GM12878 (cell line): ENCODE results near the gene DDRGK1. TPM values are rescaled to one million over a fixed set of nuclear protein-coding genes. Genes with fewer than 3 reads are reported as not detected.

Experiments used
- ATAC-seq: fragments of 200-7000 bp; cut with Tn5 transposase; 3 replicates; pipeline ENCODE4 v1.9.1; 2020; ENCODE audit warnings: mild to moderate bottlenecking, moderate library complexity
- BruUV-seq: library from RNA; stranded (reverse); fragments of 400-500 nt; replicated peaks from 2 replicates; lab custom pipeline; 2021; lab: Mats Ljungman, UMichigan
- CTCF ChIA-PET: fragments of 300-600 bp; sonication (Branson Sonifier 250); formaldehyde crosslinking; extraction: SDS; loops from one replicate; lab custom pipeline; 2021; ENCODE audit warnings: inconsistent platforms; lab: Yijun Ruan, JAX
- POLR2A ChIA-PET: fragments of 350-600 bp; formaldehyde crosslinking; extraction: SDS; loops from one replicate; lab custom pipeline; 2021; ENCODE audit warnings: inconsistent platforms; lab: Charles Lee
- RAD21 ChIA-PET: fragments of 300-600 bp; sonication (Branson Sonifier 250); formaldehyde crosslinking; loops from one replicate; lab custom pipeline; 2023; ENCODE audit warnings: antibody characterized with exemption; ENCODE audit not compliant: unreplicated experiment; lab: Charles Lee
- SMC1A ChIA-PET: fragments of 300-600 bp; sonication (Branson Sonifier 250); formaldehyde crosslinking; loops from one replicate; lab custom pipeline; 2023; ENCODE audit not compliant: unreplicated experiment, uncharacterized antibody; lab: Charles Lee
- DNase-seq: peaks from one replicate; pipeline ENCODE4 v3.0.0-alpha.2; 2011; ENCODE audit warnings: low read depth, low spot score
- FAIRE-seq: peaks from 3 replicates; lab custom pipeline; 2011; peaks lifted over from hg19 to GRCh38; lab: Jason Lieb, UNC
- H2AFZ ChIP-seq: 2 replicates; pipeline ENCODE4 v1.6.0; 2011; ENCODE audit warnings: low read depth, low read length, control low read depth; ENCODE audit not compliant: control insufficient read depth
- H3K27ac ChIP-seq: 2 replicates; pipeline ENCODE4 v1.5.1; 2011; ENCODE audit warnings: control low read depth; ENCODE audit not compliant: control insufficient read depth, insufficient read depth
- H3K27me3 ChIP-seq, 2 experiments: replicated peaks in 1 of 2; 2 replicates each; pipeline versions ENCODE4 v1.6.0 to v1.6.1; 2011; ENCODE audit warnings: low read length in 1 of 2; ENCODE audit not compliant: control insufficient read depth in 2 of 2, insufficient read depth in 2 of 2
- H3K36me3 ChIP-seq, 2 experiments: 2 replicates each; pipeline ENCODE4 v1.5.1; 2011; ENCODE audit warnings: low read length in 1 of 2; ENCODE audit not compliant: control insufficient read depth in 2 of 2, insufficient read depth in 2 of 2
- H3K4me1 ChIP-seq: 2 replicates; pipeline ENCODE4 v1.6.1; 2011; ENCODE audit warnings: mild to moderate bottlenecking, low read length, moderate library complexity, mixed read lengths; ENCODE audit not compliant: control insufficient read depth, insufficient read depth
- H3K4me2 ChIP-seq: 2 replicates; pipeline ENCODE4 v1.6.0; 2011; ENCODE audit warnings: control low read depth; ENCODE audit not compliant: control insufficient read depth, insufficient read depth
- H3K4me3 ChIP-seq: fragments of 200-600 bp; sonication (generic); 2 replicates; pipeline ENCODE4 v1.5.1; 2016
- H3K79me2 ChIP-seq: 2 replicates; pipeline ENCODE4 v1.6.0; 2011; ENCODE audit warnings: low read length; ENCODE audit not compliant: control insufficient read depth, insufficient read depth
- H3K9ac ChIP-seq: 2 replicates; pipeline ENCODE4 v1.8.0; 2011; ENCODE audit warnings: low read length, control low read depth, mixed read lengths; ENCODE audit not compliant: control insufficient read depth, insufficient read depth
- H3K9me3 ChIP-seq: replicated peaks from 3 replicates; pipeline ENCODE4 v1.5.1; 2011; ENCODE audit warnings: mild to moderate bottlenecking, low read length; ENCODE audit not compliant: control insufficient read depth, insufficient read depth
- H4K20me1 ChIP-seq: 2 replicates; pipeline ENCODE4 v1.6.0; 2011; ENCODE audit not compliant: control insufficient read depth, insufficient read depth
- BACH1 ChIP-seq: fragments of 450-650 bp; IDR thresholded peaks from 2 replicates; pipeline ENCODE4 v1.6.1; 2017; ENCODE audit warnings: mild to moderate bottlenecking, borderline replicate concordance
- BHLHE40 ChIP-seq, 2 experiments: fragments of 450-650 bp in 1 of 2; IDR thresholded peaks; 2 replicates each; pipeline ENCODE4 v1.6.1; 2011 to 2017; ENCODE audit warnings: low read depth in 2 of 2, borderline replicate concordance in 1 of 2, improper control_type of control experiment in 1 of 2, low read length in 1 of 2, mild to moderate bottlenecking in 1 of 2
- CBX5 ChIP-seq: sonication (generic); IDR thresholded peaks from 2 replicates; pipeline ENCODE4 v1.6.1; 2016; ENCODE audit warnings: low read depth, moderate library complexity, mild to moderate bottlenecking, inconsistent platforms
- CHD4 ChIP-seq: fragments of 200-600 bp; sonication (generic); IDR thresholded peaks from 2 replicates; pipeline ENCODE4 v1.6.1; 2016; ENCODE audit warnings: mild to moderate bottlenecking
- E2F8 ChIP-seq: fragments of 450-650 bp; IDR thresholded peaks from 2 replicates; pipeline ENCODE4 v1.6.1; 2018; ENCODE audit warnings: mild to moderate bottlenecking, low read depth, moderate library complexity; ENCODE audit not compliant: partially characterized antibody
- IRF5 ChIP-seq: fragments of 450-650 bp; IDR thresholded peaks from 2 replicates; pipeline ENCODE4 v1.6.1; 2017; ENCODE audit warnings: borderline replicate concordance
- NKRF ChIP-seq: fragments of 450-650 bp; conservative IDR thresholded peaks from 2 replicates; pipeline ENCODE4 v1.6.1; 2017; ENCODE audit warnings: mild to moderate bottlenecking, moderate library complexity
- NR2F1 ChIP-seq: fragments of 450-650 bp; conservative IDR thresholded peaks from 2 replicates; pipeline ENCODE4 v1.6.1; 2017; ENCODE audit warnings: mild to moderate bottlenecking
- NRF1 ChIP-seq: conservative IDR thresholded peaks from 2 replicates; pipeline ENCODE4 v1.6.1; 2011; ENCODE audit warnings: mild to moderate bottlenecking, low read depth, low read length, improper control_type of control experiment
- PML ChIP-seq: IDR thresholded peaks from 2 replicates; pipeline ENCODE4 v1.6.1; 2012; ENCODE audit warnings: low read length, inconsistent platforms
- POLR2AphosphoS5 ChIP-seq: IDR thresholded peaks from 2 replicates; pipeline ENCODE4 v1.6.1; 2011; ENCODE audit warnings: mild to moderate bottlenecking, low read length, inconsistent platforms
- RAD21 ChIP-seq: IDR thresholded peaks from 2 replicates; pipeline ENCODE4 v1.6.1; 2011; ENCODE audit warnings: mild to moderate bottlenecking, low read depth, low read length, moderate library complexity; ENCODE audit not compliant: insufficient read depth
- SKIL ChIP-seq: fragments of 450-650 bp; IDR thresholded peaks from 2 replicates; pipeline ENCODE4 v1.6.1; 2017; ENCODE audit warnings: mild to moderate bottlenecking, low read depth, inconsistent platforms; ENCODE audit not compliant: poor library complexity, severe bottlenecking
- WRNIP1 ChIP-seq: IDR thresholded peaks from 2 replicates; pipeline ENCODE4 v1.6.1; 2011; ENCODE audit warnings: low read depth, low read length, improper control_type of control experiment, borderline replicate concordance
- ZBED1 ChIP-seq: IDR thresholded peaks from 2 replicates; pipeline ENCODE4 v1.6.1; 2016; ENCODE audit warnings: borderline replicate concordance
- ZZZ3 ChIP-seq: IDR thresholded peaks from 2 replicates; pipeline ENCODE4 v1.6.1; 2011; ENCODE audit warnings: low read depth; ENCODE audit not compliant: control insufficient read depth, insufficient read length
- WGBS: methylation state at CpG from one replicate; pipeline ENCODE4 v1.1.6; 2016; ENCODE audit warnings: low lambda C conversion rate; ENCODE audit not compliant: insufficient replicate concordance, insufficient coverage; ENCODE audit errors: missing lambda C conversion rate; 5-methylcytosine and 5-hydroxymethylcytosine counted together
- in situ Hi-C: fragments of 300-500 bp; cut with MboI; formaldehyde crosslinking; loops from 9 replicates; pipeline ENCODE4 v1.14.3; 2018; ENCODE audit warnings: mixed read lengths
- intact Hi-C: fragments of 100-400 bp; cut with micrococcal nuclease; formaldehyde crosslinking; loops from one replicate; pipeline ENCODE4 v1.14.2; 2022; ENCODE audit not compliant: unreplicated experiment
- polyA plus RNA-seq, 11 experiments: library from polyadenylated mRNA; depleted of rRNA in 4 of 11; unstranded in 6 of 11; stranded (reverse) in 5 of 11; fragments of >200 nt; fragmentation: Nextera tagmentation in 4 of 11; fragmentation: Illumina TruSeq in 1 of 11; extraction: Ambion mirVana in 4 of 11; extraction: Trizol in 1 of 11; gene quantifications; 1 replicate in 1 of 11; 2 replicates in 10 of 11; pipeline versions ENCODE4 v1.2.1 to v1.2.3, GENCODE V29; 2011 to 2016; ENCODE audit warnings: inconsistent platforms in 2 of 11, missing spikeins in 2 of 11, low read depth in 1 of 11
- total RNA-seq, 4 experiments: library from RNA; depleted of rRNA in 3 of 4; stranded (reverse); fragments of >200 nt in 3 of 4; fragmentation: Illumina TruSeq in 1 of 4; extraction: Trizol in 1 of 4; gene quantifications; 2 replicates each; pipeline versions ENCODE4 v1.2.1 to v1.2.3, GENCODE V29; 2013 to 2021

Gene DDRGK1
- total and polyA plus RNA-seq, 10 of the 15 experiments (the other 5 are each of a cell fraction or from before 2014, with no cell fraction given) = 4.0 to 55.2 (median 39.7) TPM

GRCh38 chr20:3242172-3242692, 37.8 kb upstream of the DDRGK1 start:
- Histone ChIP-seq H3K4me3 (no peak overlapping the region), H3K9me3 (no peaks in the 10 kb centered on the region), H3K36me3 (no peaks in the 10 kb centered on the region), H3K9ac (no peak overlapping the region), H3K27ac (no peak overlapping the region)
- no TSS peak for BruUV-seq
- no peak for FAIRE-seq
- ChIA-PET POLR2A (no interaction called here), RAD21 (no interaction called here), SMC1A (no interaction called here)
- no peak for TF ChIP-seq PML
- no peak for TF ChIP-seq ZBED1
- TF ChIP-seq NRF1 = no peak
- no peak for TF ChIP-seq WRNIP1
- TF ChIP-seq SKIL = no peak
- TF ChIP-seq CBX5 = no peak
- no peak for TF ChIP-seq POLR2AphosphoS5
- TF ChIP-seq BHLHE40 (IDR thresholded peaks at IDR 0.05; ENCODE audit: borderline replicate concordance in 1 of 2, low read depth in 2 of 2, low read length in 1 of 2) = no peak
- no peak for TF ChIP-seq IRF5
- no peak for TF ChIP-seq NR2F1
- no peak for TF ChIP-seq CHD4
- TF ChIP-seq E2F8 = no peak
- TF ChIP-seq NKRF = no peak
- TF ChIP-seq ZZZ3 = no peak
- no peak for TF ChIP-seq RAD21
- TF ChIP-seq BACH1 = no peak
- TF ChIP-seq, all 136 proteins: peak for 0
- Histone ChIP-seq H3K27me3 (peaks cover 6 to 19% of the 10 kb centered on the region in 2 experiments), H2AFZ (no peak overlapping the region), H3K4me2 (no peak overlapping the region), H3K79me2 (no peaks in the 10 kb centered on the region), H3K4me1 (peaks cover 7% of the 10 kb centered on the region), H4K20me1 (no peaks in the 10 kb centered on the region)
- no peak for DNase-seq
- 43% methylated on average over 6 of the region's 6 CpGs for WGBS
- ATAC-seq = no peak
- CTCF ChIA-PET = no interaction called here
- intact Hi-C loops (no loop called here), in situ Hi-C loops (no loop called here)
